ENCODE measurements around the gene CCDC57. TPM values are rescaled to one million over a fixed set of nuclear protein-coding genes. Genes with fewer than 3 reads are reported as not detected.
A peak's percentile ranks its signal among the peaks of the same experiment; 100 is the strongest.

Gene CCDC57
- total RNA-seq, 2 experiments from 2014 or later: 56.6 to 64.2 TPM

DNA sequence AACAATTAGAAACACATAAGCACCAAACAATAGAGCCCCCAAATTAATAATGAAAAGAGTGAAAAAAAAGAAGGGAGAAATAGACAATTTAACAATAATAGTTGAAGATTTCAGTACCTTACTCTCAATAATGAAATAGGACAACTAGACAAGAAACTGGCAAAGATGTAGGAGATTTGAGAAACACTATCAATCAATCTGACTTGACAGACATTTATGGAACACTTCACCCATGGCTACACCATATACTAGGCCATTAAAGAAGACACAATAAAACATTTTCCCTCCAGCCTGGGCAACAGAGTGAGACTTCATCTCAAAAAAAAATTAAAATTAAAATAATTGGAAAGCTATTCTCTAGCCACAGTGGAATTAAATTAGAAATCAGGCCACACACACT lies 142.0 kb downstream of the CCDC57 start:
- H3K9me3 Mint-ChIP-seq: no peaks in the 10 kb centered on the region
- intact Hi-C loops (cut with micrococcal nuclease): no loop called here
- TF ChIP-seq, protein P1, sequence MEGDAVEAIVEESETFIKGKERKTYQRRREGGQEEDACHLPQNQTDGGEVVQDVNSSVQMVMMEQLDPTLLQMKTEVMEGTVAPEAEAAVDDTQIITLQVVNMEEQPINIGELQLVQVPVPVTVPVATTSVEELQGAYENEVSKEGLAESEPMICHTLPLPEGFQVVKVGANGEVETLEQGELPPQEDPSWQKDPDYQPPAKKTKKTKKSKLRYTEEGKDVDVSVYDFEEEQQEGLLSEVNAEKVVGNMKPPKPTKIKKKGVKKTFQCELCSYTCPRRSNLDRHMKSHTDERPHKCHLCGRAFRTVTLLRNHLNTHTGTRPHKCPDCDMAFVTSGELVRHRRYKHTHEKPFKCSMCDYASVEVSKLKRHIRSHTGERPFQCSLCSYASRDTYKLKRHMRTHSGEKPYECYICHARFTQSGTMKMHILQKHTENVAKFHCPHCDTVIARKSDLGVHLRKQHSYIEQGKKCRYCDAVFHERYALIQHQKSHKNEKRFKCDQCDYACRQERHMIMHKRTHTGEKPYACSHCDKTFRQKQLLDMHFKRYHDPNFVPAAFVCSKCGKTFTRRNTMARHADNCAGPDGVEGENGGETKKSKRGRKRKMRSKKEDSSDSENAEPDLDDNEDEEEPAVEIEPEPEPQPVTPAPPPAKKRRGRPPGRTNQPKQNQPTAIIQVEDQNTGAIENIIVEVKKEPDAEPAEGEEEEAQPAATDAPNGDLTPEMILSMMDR (IDR thresholded peaks at IDR 0.05): no peak
- H3K27me3 Mint-ChIP-seq: no peaks in the 10 kb centered on the region
- CTCF ChIA-PET: interaction anchor here (1.3 kb wide), 1 partner anchor 32 kb away, joined by 3 read pairs; no protein-coding TSS in a partner anchor
- no peak overlapping the region for H3K4me3 Mint-ChIP-seq
- H3K4me1 Mint-ChIP-seq (ENCODE audit: low read depth): peaks cover 5% of the 10 kb centered on the region
- DNase-seq (no peak), ATAC-seq (no peak)
- H3K36me3 Mint-ChIP-seq (ENCODE audit: low read depth): no peaks in the 10 kb centered on the region
- H3K27ac Mint-ChIP-seq: no peak overlapping the region
- POLR2A ChIA-PET: interaction anchor here (1.0 kb wide), 1 partner anchor 179 kb away, joined by 3 read pairs; the partner anchor contains the start of gene ANAPC11

DNA sequence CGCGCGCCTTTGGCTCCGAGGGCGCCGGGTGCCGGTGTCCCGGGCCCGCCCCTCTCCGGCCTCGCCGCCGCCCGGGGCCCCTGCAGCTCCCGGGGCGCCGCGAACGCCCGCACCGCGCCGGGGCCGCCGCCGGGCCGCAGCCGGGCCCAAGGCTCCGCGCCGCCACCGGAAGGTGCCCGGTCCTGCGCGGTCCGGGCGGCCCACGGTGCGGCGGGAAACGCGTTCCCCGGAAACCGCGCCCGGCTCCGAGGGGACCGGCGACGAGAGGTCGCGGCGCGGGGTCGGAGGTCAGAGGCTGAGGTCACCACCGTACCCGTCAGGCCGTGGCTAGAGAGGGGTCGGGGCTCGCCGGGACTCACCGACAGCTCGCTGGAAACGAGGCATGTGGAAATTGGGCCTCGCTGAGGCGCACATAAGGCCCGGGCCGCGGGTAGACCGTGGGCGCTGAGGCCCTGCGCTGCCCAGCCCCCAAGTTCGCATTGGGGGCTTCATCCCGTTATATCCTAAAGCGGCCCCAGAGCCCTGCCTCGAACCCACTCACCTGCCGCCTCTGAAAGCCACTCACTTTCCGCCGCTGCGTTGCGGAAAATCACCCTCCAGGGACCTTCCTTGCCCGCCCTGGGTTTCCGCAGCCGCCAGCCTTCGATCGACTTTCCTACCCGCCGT lies 146.9 kb downstream of the CCDC57 start, which contains the start of gene DUS1L:
Gene DUS1L, minus strand, starts transcription at position 167 of the 666 bp plus-strand sequence. CDS start 745 bp downstream, outside the sequence.
- H3K36me3 Mint-ChIP-seq (ENCODE audit: low read depth): no peaks in the 10 kb centered on the region
- ChIA-PET CTCF (interaction anchor here (1.0 to 2.9 kb wide), 4 partner anchors 28 to 43 kb away, joined by 3 to 16 read pairs (median 3); partner anchors contain the start of gene DCXR), POLR2A (interaction anchor here (0.6 to 7.4 kb wide), 20 partner anchors 11 to 195 kb away, joined by 3 to 98 read pairs (median 4); partner anchors contain the start of genes ARHGDIA, DCXR, FASN and GPS1)
- peaks cover 14% of the 10 kb centered on the region for H3K4me1 Mint-ChIP-seq (ENCODE audit: low read depth)
- peak; percentile 93 for ATAC-seq
- no peaks in the 10 kb centered on the region for H3K9me3 Mint-ChIP-seq
- peak; percentile 67 for DNase-seq
- intact Hi-C loops (cut with micrococcal nuclease): no loop called here
- H3K27ac Mint-ChIP-seq: peak within 1 kb of the TSS; percentile 88
- TF ChIP-seq, protein P1 (IDR thresholded peaks at IDR 0.05): no peak
- H3K27me3 Mint-ChIP-seq: no peaks in the 10 kb centered on the region
- peak within 1 kb of the TSS; percentile 85 for H3K4me3 Mint-ChIP-seq

DNA sequence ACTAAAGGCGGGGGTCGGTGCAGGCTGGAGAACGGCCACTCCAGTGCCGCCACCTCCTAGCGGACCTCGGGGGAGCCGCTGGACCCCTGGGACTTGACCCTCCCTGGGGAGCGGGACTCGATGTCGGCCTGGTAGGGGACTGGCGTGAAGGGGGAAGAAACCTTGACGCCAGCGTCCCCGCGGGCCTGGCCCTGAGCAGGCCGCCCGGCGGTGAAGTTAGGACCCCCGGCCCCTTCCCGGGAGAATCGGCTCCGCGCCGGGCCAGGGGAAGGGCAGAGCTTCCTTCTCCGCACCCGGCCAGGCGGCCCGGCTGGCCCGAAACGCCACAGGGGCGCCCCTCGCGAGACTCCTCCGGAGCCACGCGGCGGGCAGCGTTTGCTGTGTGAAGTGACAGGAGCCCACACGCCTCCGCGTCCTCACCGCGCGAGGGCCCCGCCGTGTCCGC lies 147.4 kb downstream of the CCDC57 start:
- CTCF ChIA-PET: interaction anchor here (1.0 to 2.9 kb wide), 3 partner anchors 28 to 35 kb away, joined by 3 to 16 read pairs (median 3); partner anchors contain the start of gene DCXR
- POLR2A ChIA-PET: interaction anchor here (0.6 to 7.4 kb wide), 18 partner anchors 11 to 195 kb away, joined by 3 to 98 read pairs (median 4); partner anchors contain the start of genes ARHGDIA, DCXR, FASN and GPS1

DNA sequence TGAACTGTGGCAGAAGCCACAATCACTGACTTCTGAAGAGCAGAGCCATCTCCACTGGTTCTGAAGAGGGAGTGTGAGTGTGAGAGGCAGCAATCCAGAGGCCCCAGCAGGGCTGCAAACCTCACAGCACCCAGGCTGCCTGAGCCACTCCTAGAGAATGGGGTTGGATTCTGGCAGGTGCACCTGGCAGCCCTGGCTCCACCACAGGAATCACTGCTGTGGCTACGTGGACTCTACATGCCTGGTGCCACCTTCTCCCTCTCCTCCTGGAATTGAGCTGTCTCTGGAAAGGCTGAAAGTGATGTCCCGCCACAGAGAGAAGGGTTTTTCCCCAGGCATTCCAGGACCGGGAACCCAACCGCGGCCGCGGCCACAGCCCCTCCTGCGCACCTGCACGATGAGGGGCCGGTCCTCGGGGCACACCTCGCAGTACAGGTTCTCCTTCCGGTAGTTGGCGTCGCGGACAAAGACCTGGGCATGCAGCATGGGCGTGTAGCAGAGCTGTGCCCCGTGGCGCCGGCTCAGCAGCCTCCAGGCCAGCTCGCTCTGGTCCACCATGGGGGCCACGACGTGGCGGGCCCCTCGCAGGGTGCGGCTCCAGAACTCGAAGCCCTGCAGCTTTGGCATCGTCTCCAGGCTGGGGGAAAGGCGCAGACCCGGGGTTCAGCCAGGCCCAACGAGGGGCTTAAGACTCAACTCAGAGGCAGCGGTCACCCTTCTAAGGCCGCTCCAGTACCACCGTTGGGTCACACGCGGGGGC lies 148.0 kb downstream of the CCDC57 start:
- intact Hi-C loops (cut with micrococcal nuclease): no loop called here
- DNase-seq (no peak), ATAC-seq (no peak)
- ChIA-PET POLR2A (interaction anchor here (0.8 to 7.4 kb wide), 17 partner anchors 9 to 194 kb away, joined by 3 to 98 read pairs (median 4); partner anchors contain the start of genes ARHGDIA, DCXR, FASN and GPS1), CTCF (interaction anchor here (1.2 to 2.9 kb wide), 2 partner anchors 30 to 34 kb away, joined by 3 to 16 read pairs; no protein-coding TSS in a partner anchor)
- peaks cover 1% of the 10 kb centered on the region for H3K36me3 Mint-ChIP-seq (ENCODE audit: low read depth)
- H3K4me1 Mint-ChIP-seq (ENCODE audit: low read depth): peaks cover 14% of the 10 kb centered on the region
- TF ChIP-seq, protein P1 (IDR thresholded peaks at IDR 0.05): no peak
- H3K4me3 Mint-ChIP-seq: peak overlapping the region; percentile 75
- H3K27me3 Mint-ChIP-seq: no peaks in the 10 kb centered on the region
- peak overlapping the region; percentile 61 for H3K27ac Mint-ChIP-seq
- H3K9me3 Mint-ChIP-seq: no peaks in the 10 kb centered on the region

More for the DNA sequence above, 147.4 kb downstream of the CCDC57 start:
- peak; percentile 58 for ATAC-seq
- Mint-ChIP-seq H3K4me1 (ENCODE audit: low read depth) (peaks cover 14% of the 10 kb centered on the region), H3K36me3 (ENCODE audit: low read depth) (peaks cover under 1% of the 10 kb centered on the region), H3K27ac (peak overlapping the region; percentile 61), H3K27me3 (no peaks in the 10 kb centered on the region), H3K9me3 (no peaks in the 10 kb centered on the region), H3K4me3 (peak overlapping the region; percentile 75)
- DNase-seq: peak; percentile 43
- intact Hi-C loops (cut with micrococcal nuclease): no loop called here
- TF ChIP-seq, protein P1 (IDR thresholded peaks at IDR 0.05): no peak

Measured in activated CD8-positive, alpha-beta T cell treated with anti-CD3 and anti-CD28 coated beads for 36 hours (primary cell).